B cell (primary cell): ENCODE data around the gene PTGDR. TPM values are rescaled to one million over a fixed set of nuclear protein-coding genes. Genes with fewer than 3 reads are reported as not detected.

Experiments used
- ATAC-seq: fragments of 200-7000 bp; cut with Tn5 transposase; one replicate; pipeline ENCODE4 v1.10.0; 2021; ENCODE audit warnings: low read depth, mild to moderate bottlenecking, moderate number of reproducible peaks, moderate library complexity
- CTCF ChIA-PET: fragments of 350-600 bp; sonication (Branson Sonifier 250); formaldehyde crosslinking; loops from one replicate; lab custom pipeline; 2021; ENCODE audit warnings: antibody characterized with exemption, inconsistent platforms; lab: Charles Lee
- POLR2A ChIA-PET: fragments of 350-600 bp; sonication (Branson Sonifier 250); formaldehyde crosslinking; loops from one replicate; lab custom pipeline; 2021; ENCODE audit warnings: antibody characterized with exemption; lab: Charles Lee
- DNase-seq: peaks from one replicate; pipeline ENCODE4 v3.0.0; 2013
- H2AFZ ChIP-seq: 2 replicates; pipeline ENCODE4 v1.6.1; 2012; ENCODE audit warnings: mild to moderate bottlenecking, low read depth, low read length; ENCODE audit not compliant: insufficient read depth, poor library complexity, severe bottlenecking
- H3K27ac ChIP-seq, 2 donors: 1 replicate in 1 of 2; 2 replicates in 1 of 2; pipeline ENCODE4 v1.5.1; 2012 to 2013; ENCODE audit warnings: low read length in 2 of 2, mild to moderate bottlenecking in 2 of 2, moderate library complexity in 1 of 2
- H3K27me3 ChIP-seq, 4 experiments: fragments of 200-600 bp in 1 of 4; sonication (generic) in 1 of 4; replicated peaks in 1 of 4; 1 replicate in 2 of 4; 2 replicates in 2 of 4; pipeline versions ENCODE4 v1.6.1 to v1.7.0; 2013 to 2016; ENCODE audit warnings: low read length in 3 of 4, mild to moderate bottlenecking in 2 of 4, mixed read lengths in 1 of 4, moderate library complexity in 1 of 4; ENCODE audit not compliant: insufficient read depth in 4 of 4, control insufficient read depth in 3 of 4; ENCODE audit errors: control extremely low read depth in 1 of 4
- H3K36me3 ChIP-seq, 2 experiments: replicated peaks in 1 of 2; 1 replicate in 1 of 2; 2 replicates in 1 of 2; pipeline versions ENCODE4 v1.6.1 to v1.7.1; 2013; ENCODE audit warnings: low read length in 1 of 2; ENCODE audit not compliant: insufficient read depth in 2 of 2, control insufficient read depth in 1 of 2; ENCODE audit errors: control extremely low read depth in 1 of 2, extremely low read depth in 1 of 2
- H3K4me1 ChIP-seq, 2 donors: fragments of 200-600 bp in 1 of 2; sonication (generic) in 1 of 2; 1 replicate in 1 of 2; 2 replicates in 1 of 2; pipeline versions ENCODE4 v1.5.1 to v1.6.1; 2013 to 2017; ENCODE audit warnings: low read length in 2 of 2; ENCODE audit not compliant: control insufficient read depth in 2 of 2, insufficient read depth in 2 of 2
- H3K4me2 ChIP-seq: replicated peaks from 2 replicates; pipeline ENCODE3; 2012; ENCODE audit warnings: mild to moderate bottlenecking, low read depth, low read length; ENCODE audit not compliant: poor library complexity, severe bottlenecking
- H3K4me3 ChIP-seq, 5 experiments: fragments of 200-600 bp in 1 of 5; sonication (generic) in 1 of 5; 1 replicate in 3 of 5; 2 replicates in 2 of 5; pipeline versions ENCODE4 v1.5.1 to v1.7.0; 2011 to 2016; ENCODE audit warnings: low read length in 4 of 5, mild to moderate bottlenecking in 4 of 5, low read depth in 2 of 5, control low read depth in 1 of 5, moderate library complexity in 1 of 5; ENCODE audit not compliant: insufficient read depth in 1 of 5; ENCODE audit errors: control extremely low read depth in 1 of 5, extremely low read depth in 1 of 5
- H3K79me2 ChIP-seq: fragments of 200-600 bp; sonication (generic); one replicate; pipeline ENCODE4 v1.6.0; 2016; ENCODE audit warnings: low read length; ENCODE audit not compliant: control insufficient read depth, insufficient read depth
- H3K9ac ChIP-seq: fragments of 200-600 bp; sonication (generic); 2 replicates; pipeline ENCODE4 v1.6.1; 2017; ENCODE audit warnings: mild to moderate bottlenecking, low read length, moderate library complexity
- H3K9me3 ChIP-seq, 3 donors: one replicate each; pipeline versions ENCODE4 v1.6.1 to v1.7.1; 2013; ENCODE audit warnings: low read length in 2 of 3; ENCODE audit not compliant: control insufficient read depth in 2 of 3, insufficient read depth in 1 of 3; ENCODE audit errors: control extremely low read depth in 1 of 3
- H4K20me1 ChIP-seq: 2 replicates; pipeline ENCODE4 v1.6.0; 2012; ENCODE audit warnings: mild to moderate bottlenecking, low read length; ENCODE audit not compliant: insufficient read depth, control insufficient read depth, poor library complexity, severe bottlenecking
- H3K27ac Mint-ChIP-seq: one replicate; pipeline ENCODE4 v1.8.0; 2021; ENCODE audit warnings: mixed read lengths
- H3K27me3 Mint-ChIP-seq: one replicate; pipeline ENCODE4 v1.8.0; 2021; ENCODE audit warnings: mixed read lengths
- H3K4me1 Mint-ChIP-seq: one replicate; pipeline ENCODE4 v1.8.0; 2021; ENCODE audit warnings: mixed read lengths
- H3K4me3 Mint-ChIP-seq: one replicate; pipeline ENCODE4 v1.8.0; 2021; ENCODE audit warnings: mixed read lengths
- H3K9me3 Mint-ChIP-seq: one replicate; pipeline ENCODE4 v1.8.0; 2022; ENCODE audit warnings: mixed read lengths; ENCODE audit not compliant: insufficient read depth
- EZH2 ChIP-seq: IDR thresholded peaks from 2 replicates; pipeline ENCODE4 v1.6.1; 2012; ENCODE audit warnings: borderline replicate concordance, low read depth, mild to moderate bottlenecking, moderate library complexity, low read length; ENCODE audit not compliant: insufficient read depth, poor library complexity, severe bottlenecking
- WGBS: methylation state at CpG from one replicate; pipeline ENCODE4 v1.1.5; 2013; ENCODE audit warnings: missing lambda C conversion rate; ENCODE audit not compliant: insufficient coverage; 5-methylcytosine and 5-hydroxymethylcytosine counted together
- intact Hi-C: fragments of 100-400 bp; cut with micrococcal nuclease; formaldehyde crosslinking; loops from one replicate; pipeline ENCODE4 v1.10.0; 2022
- polyA plus RNA-seq: library from polyadenylated mRNA; depleted of rRNA; stranded (reverse); fragments of >200 nt; gene quantifications from 2 replicates; pipeline ENCODE4 v1.2.3, GENCODE V29; 2012
- total RNA-seq, 2 donors: library from RNA; stranded (reverse); fragments of 120-200 nt in 1 of 2; gene quantifications; 1 replicate in 1 of 2; 2 replicates in 1 of 2; pipeline versions ENCODE4 v1.2.3 to v1.2.4, GENCODE V29; 2013 to 2022
- TF ChIP-seq, protein P1 (sequence below): fragments of 200-600 bp; IDR thresholded peaks from one replicate; pipeline ENCODE4 v1.8.0; 2022; ENCODE audit warnings: antibody characterized with exemption, mild to moderate bottlenecking

PTGDR gene
- total and polyA plus RNA-seq, 2 donors (not counting 1 experiment from before 2014, with no cell fraction given), result 0.04 TPM; not detected in 1

DNA sequence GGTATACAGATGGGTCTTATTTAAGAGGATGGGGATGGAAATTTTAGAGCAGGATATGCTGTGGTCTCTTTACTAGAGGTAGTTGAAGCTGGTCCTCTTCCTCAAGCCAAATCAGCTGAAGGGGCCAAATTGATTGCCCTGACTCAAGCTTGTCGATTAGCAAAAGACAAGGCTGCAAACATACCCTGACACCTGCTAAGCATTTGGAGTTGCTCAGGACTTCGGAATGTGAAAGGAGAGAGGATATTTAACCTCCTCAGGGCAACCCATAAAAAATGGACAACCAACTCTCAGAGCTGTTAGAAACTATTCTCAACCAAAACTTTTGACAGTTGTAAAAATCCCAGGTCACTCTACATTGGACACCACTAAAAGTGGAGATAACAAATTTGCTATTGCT, 15.6 kb downstream of the PTGDR start:
- CTCF ChIA-PET, result interaction anchor here (1.9 kb wide), 1 partner anchor 17 kb away, joined by 5 read pairs; no protein-coding TSS in a partner anchor
- no peak overlapping the region for H3K4me3 Mint-ChIP-seq
- Histone ChIP-seq H3K27ac (no peak overlapping the region), H3K9me3 (no peaks in the 10 kb centered on the region), H3K36me3 (no peaks in the 10 kb centered on the region), H3K4me2 (no peak overlapping the region), H3K27me3 (peaks cover 0 to 4% (median 0%) of the 10 kb centered on the region in 4 experiments), H4K20me1 (no peaks in the 10 kb centered on the region), H3K4me1 (no peaks in the 10 kb centered on the region), H3K4me3 (no peak overlapping the region), H2AFZ (no peak overlapping the region), H3K9ac (no peak overlapping the region), H3K79me2 (no peaks in the 10 kb centered on the region)
- no peaks in the 10 kb centered on the region for H3K4me1 Mint-ChIP-seq
- WGBS, result no CpG with 5 or more reads among the region's 2 CpGs
- H3K27ac Mint-ChIP-seq, result no peak overlapping the region
- peaks cover 32% of the 10 kb centered on the region for H3K27me3 Mint-ChIP-seq
- TF ChIP-seq, protein P1, sequence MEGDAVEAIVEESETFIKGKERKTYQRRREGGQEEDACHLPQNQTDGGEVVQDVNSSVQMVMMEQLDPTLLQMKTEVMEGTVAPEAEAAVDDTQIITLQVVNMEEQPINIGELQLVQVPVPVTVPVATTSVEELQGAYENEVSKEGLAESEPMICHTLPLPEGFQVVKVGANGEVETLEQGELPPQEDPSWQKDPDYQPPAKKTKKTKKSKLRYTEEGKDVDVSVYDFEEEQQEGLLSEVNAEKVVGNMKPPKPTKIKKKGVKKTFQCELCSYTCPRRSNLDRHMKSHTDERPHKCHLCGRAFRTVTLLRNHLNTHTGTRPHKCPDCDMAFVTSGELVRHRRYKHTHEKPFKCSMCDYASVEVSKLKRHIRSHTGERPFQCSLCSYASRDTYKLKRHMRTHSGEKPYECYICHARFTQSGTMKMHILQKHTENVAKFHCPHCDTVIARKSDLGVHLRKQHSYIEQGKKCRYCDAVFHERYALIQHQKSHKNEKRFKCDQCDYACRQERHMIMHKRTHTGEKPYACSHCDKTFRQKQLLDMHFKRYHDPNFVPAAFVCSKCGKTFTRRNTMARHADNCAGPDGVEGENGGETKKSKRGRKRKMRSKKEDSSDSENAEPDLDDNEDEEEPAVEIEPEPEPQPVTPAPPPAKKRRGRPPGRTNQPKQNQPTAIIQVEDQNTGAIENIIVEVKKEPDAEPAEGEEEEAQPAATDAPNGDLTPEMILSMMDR, result no peak
- TF ChIP-seq EZH2, result no peak
- intact Hi-C loops, result no loop called here
- DNase-seq (no peak), ATAC-seq (no peak)
- no peaks in the 10 kb centered on the region for H3K9me3 Mint-ChIP-seq
- POLR2A ChIA-PET, result no interaction called here

DNA sequence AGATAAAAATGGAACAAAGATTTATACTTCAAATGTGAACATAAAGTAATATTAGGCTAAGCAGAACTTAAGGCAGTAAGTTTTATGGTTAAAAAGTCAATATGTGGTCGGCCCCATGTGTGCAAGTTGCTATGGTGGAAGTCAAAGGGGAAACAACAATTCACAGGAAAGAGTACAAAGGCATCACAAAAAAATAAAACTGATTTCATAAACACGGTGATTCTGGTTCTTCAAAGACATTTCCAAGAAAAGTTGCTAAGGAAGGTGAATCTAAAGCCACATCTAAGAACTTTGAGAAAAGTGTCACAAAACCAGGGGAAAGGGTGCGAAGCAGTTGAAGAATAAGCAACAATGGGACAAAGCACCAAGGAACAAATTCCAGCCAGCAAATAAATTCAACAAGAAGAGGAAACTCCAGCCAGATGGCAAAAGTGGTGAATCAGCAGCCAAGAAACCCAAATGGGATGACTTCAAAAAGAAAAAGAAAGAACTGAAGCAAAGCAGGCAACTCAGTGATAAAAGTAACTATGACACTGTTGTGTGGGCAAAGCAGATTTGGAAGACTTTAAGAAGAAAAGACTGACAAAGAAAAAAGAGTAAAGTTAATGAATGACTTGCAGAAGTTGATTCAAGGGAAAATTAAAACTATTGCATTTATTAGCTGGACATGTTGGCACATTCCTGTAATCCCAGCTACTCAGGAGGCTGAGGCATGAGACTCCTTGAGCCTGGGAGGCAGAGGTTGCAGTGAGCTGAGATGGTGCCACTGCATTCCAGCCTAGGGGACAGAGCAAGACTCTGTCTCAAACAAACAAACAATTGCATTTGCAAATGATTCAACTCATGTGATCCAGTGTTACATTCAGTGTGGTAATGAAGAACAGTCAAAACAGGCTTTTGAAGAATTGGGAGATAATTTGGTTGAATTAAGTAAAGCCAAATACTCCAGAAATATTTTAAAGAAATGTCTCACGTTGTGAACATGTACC, 19.5 kb downstream of the PTGDR start:
- H3K27me3 Mint-ChIP-seq, result peaks cover 30% of the 10 kb centered on the region
- no peaks in the 10 kb centered on the region for H3K9me3 Mint-ChIP-seq
- H3K27ac Mint-ChIP-seq, result no peak overlapping the region
- no peak for ATAC-seq
- Histone ChIP-seq H3K9me3 (no peaks in the 10 kb centered on the region), H3K4me2 (no peak overlapping the region), H3K27ac (no peak overlapping the region), H3K79me2 (no peaks in the 10 kb centered on the region), H3K4me1 (no peaks in the 10 kb centered on the region), H4K20me1 (no peaks in the 10 kb centered on the region), H3K4me3 (no peak overlapping the region), H2AFZ (no peak overlapping the region), H3K36me3 (no peaks in the 10 kb centered on the region), H3K9ac (no peak overlapping the region), H3K27me3 (no peaks in the 10 kb centered on the region)
- no peak for DNase-seq
- CTCF ChIA-PET, result interaction anchor here (0.6 kb wide), 1 partner anchor 12 kb away, joined by 3 read pairs; no protein-coding TSS in a partner anchor
- intact Hi-C loops, result no loop called here
- WGBS, result 42% methylated on average over 2 of the region's 4 CpGs
- no peak for TF ChIP-seq EZH2
- TF ChIP-seq, protein P1, result no peak
- no peaks in the 10 kb centered on the region for H3K4me1 Mint-ChIP-seq
- no peak overlapping the region for H3K4me3 Mint-ChIP-seq
- POLR2A ChIA-PET, result no interaction called here
